Glutamatergic neuron (in vitro differentiated cells): ENCODE measurements around the gene GATAD2A. TPM values are rescaled to one million over a fixed set of nuclear protein-coding genes. Genes with fewer than 3 reads are reported as not detected.

Experiments
- DNase-seq: peaks from one replicate; pipeline ENCODE4 v3.0.0; 2022
- H3K27ac Mint-ChIP-seq: one replicate; pipeline ENCODE4 v1.8.0; 2020; ENCODE audit warnings: mild to moderate bottlenecking, mixed read lengths, inconsistent platforms; ENCODE audit not compliant: unreplicated experiment
- H3K27me3 Mint-ChIP-seq: one replicate; pipeline ENCODE4 v1.8.0; 2020; ENCODE audit warnings: mild to moderate bottlenecking, moderate library complexity, mixed read lengths, inconsistent platforms; ENCODE audit not compliant: unreplicated experiment
- H3K36me3 Mint-ChIP-seq: one replicate; pipeline ENCODE4 v1.8.0; 2020; ENCODE audit warnings: mild to moderate bottlenecking, mixed read lengths, inconsistent platforms; ENCODE audit not compliant: unreplicated experiment
- H3K4me1 Mint-ChIP-seq: one replicate; pipeline ENCODE4 v1.8.0; 2020; ENCODE audit warnings: mild to moderate bottlenecking, low read depth, mixed read lengths, inconsistent platforms; ENCODE audit not compliant: unreplicated experiment
- H3K4me3 Mint-ChIP-seq: one replicate; pipeline ENCODE4 v1.8.0; 2020; ENCODE audit warnings: mild to moderate bottlenecking, mixed read lengths, inconsistent platforms; ENCODE audit not compliant: unreplicated experiment
- H3K9me3 Mint-ChIP-seq: one replicate; pipeline ENCODE4 v1.8.0; 2020; ENCODE audit warnings: mild to moderate bottlenecking, moderate library complexity, mixed read lengths, inconsistent platforms; ENCODE audit not compliant: unreplicated experiment
- CTCF ChIP-seq: fragments of 200-600 bp; sonication (generic); IDR thresholded peaks from one replicate; pipeline ENCODE4 v1.5.0; 2021; ENCODE audit not compliant: partially characterized antibody, unreplicated experiment
- total RNA-seq: library from RNA; stranded (reverse); fragmentation: NEBNext Ultra II Directional; extraction: Animal tissue kit (Norgen Biotek cat#: 25700); gene quantifications from one replicate; pipeline ENCODE4 v1.2.1, GENCODE V29; 2021; ENCODE audit not compliant: unreplicated experiment

Gene GATAD2A
- total RNA-seq, 1 donor from 2014 or later = 203 TPM

DNA sequence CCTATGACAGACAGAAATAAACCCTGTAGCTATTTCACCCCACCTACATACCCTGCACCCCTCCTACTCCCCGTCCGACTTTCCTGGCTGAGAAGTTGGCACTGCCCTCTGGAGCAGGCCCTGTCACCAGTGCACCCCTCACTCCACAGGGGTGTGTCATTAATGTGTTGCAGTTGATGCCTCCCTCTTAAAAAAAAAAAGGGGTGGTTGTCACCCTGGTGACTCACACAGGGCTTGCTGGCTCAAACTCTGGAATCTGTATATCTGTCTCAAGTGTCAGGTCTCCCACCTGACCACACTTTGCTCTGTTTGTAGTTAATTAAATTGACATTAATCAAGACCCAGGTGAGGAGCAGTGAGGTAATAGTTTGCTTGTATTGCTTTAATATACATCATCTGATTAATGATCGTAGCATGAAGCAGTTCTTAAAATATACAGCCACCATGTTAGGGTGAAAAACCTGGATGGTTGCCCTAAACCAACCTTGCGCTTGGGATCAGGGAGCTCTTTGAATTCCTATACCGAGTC, 2.0 kb upstream of the GATAD2A start:
- peak overlapping the region; percentile 67 for H3K4me3 Mint-ChIP-seq
- no peak for DNase-seq
- H3K9me3 Mint-ChIP-seq = peaks cover 16% of the 10 kb centered on the region
- no peak overlapping the region for H3K27ac Mint-ChIP-seq
- peaks cover 16% of the 10 kb centered on the region for H3K4me1 Mint-ChIP-seq
- peaks cover 8% of the 10 kb centered on the region for H3K27me3 Mint-ChIP-seq
- no peak for TF ChIP-seq CTCF
- no peaks in the 10 kb centered on the region for H3K36me3 Mint-ChIP-seq

DNA sequence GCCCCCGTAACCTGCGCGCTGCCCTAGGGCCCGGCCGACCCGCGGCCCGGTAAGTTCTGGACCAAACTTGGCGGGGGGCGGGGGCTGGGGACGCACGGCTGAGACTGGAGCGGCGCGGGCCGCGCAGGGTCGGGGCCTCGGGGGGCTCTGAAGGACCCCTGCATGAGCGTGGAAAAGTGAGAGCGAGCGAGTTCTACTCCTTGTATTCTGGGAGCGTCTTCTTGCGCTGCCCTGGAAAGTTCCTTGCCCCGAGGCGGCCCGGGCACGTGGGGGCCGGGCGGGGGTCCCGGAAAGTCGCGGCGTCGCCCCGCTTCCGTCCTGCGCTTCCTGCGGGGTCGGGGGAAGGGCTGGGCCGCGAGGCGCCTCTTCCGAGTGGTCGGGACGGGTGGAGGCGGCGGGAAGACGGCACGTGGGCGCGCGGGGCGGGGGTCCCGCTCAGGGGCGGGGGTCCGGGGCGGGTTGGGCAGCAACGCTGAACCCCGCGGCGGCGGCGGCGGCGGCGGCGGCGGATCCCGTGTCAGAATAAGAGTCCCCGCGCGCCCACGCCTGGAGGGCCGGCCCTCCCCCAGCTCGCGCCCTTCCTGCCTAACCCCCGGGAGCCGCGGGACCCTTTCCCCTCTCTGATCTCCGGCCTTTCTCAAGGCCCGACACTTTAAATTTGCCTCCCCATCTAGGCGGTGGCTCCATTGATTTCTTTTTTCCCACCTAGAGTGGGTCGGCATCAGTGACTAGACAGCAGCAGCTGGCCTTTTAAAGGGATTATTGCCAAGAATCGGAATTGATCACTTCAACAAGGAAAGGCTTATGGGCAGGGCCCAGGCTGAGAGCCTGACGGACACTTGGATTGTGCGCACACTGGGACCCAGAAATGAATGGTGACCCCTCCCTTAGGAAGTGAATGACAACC, 749 bp downstream of the GATAD2A start:
- H3K4me3 Mint-ChIP-seq = peak overlapping the region; percentile 99
- H3K36me3 Mint-ChIP-seq = no peaks in the 10 kb centered on the region
- peak overlapping the region; percentile 90 for H3K27ac Mint-ChIP-seq
- H3K4me1 Mint-ChIP-seq = peaks cover 32% of the 10 kb centered on the region
- H3K9me3 Mint-ChIP-seq = peaks cover 17% of the 10 kb centered on the region
- peak; percentile 73 for DNase-seq
- no peak for TF ChIP-seq CTCF
- peaks cover 8% of the 10 kb centered on the region for H3K27me3 Mint-ChIP-seq

GRCh38 chr19:19406878-19407632, 1.6 kb downstream of the GATAD2A start:
- Mint-ChIP-seq H3K4me3 (peak overlapping the region; percentile 99), H3K36me3 (no peaks in the 10 kb centered on the region), H3K27me3 (peaks cover 6% of the 10 kb centered on the region), H3K9me3 (peaks cover 17% of the 10 kb centered on the region), H3K4me1 (peaks cover 33% of the 10 kb centered on the region), H3K27ac (peak overlapping the region; percentile 90)
- no peak for TF ChIP-seq CTCF
- no peak for DNase-seq

GRCh38 chr19:19407633-19407930, 2.1 kb downstream of the GATAD2A start:
- Mint-ChIP-seq H3K9me3 (peaks cover 20% of the 10 kb centered on the region), H3K4me3 (peak overlapping the region; percentile 99), H3K4me1 (peaks cover 34% of the 10 kb centered on the region), H3K27ac (peak overlapping the region; percentile 90), H3K27me3 (peaks cover 6% of the 10 kb centered on the region), H3K36me3 (no peaks in the 10 kb centered on the region)
- TF ChIP-seq CTCF = no peak
- no peak for DNase-seq
